ENCODE results near the gene ATM.
"Not testable (repeated sequence)": the region's sequence is repeated elsewhere in the genome, so short reads cannot be mapped to it uniquely, and the experiment has no call there.

The ATM gene

DNA sequence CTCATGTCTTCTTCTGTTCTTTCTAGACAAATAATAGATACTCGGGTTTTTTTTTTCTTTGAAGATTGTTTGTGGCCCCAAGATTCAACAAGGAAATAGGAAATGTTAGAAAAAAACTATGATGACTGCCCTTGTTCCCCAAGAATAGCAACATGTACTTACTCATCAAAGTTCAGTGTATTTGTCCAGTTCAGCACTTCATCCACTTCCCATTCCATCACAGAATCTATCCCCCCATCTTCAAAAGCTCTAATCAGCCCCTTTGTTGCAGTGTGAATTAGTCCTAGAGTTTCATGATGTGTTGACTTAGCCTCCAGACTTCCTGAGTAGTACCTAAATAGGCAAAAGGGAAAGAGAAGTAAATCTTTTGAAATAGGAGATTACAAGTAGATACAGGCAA lies 170.2 kb downstream of the ATM start:
- DNase-seq, result no peak

DNA sequence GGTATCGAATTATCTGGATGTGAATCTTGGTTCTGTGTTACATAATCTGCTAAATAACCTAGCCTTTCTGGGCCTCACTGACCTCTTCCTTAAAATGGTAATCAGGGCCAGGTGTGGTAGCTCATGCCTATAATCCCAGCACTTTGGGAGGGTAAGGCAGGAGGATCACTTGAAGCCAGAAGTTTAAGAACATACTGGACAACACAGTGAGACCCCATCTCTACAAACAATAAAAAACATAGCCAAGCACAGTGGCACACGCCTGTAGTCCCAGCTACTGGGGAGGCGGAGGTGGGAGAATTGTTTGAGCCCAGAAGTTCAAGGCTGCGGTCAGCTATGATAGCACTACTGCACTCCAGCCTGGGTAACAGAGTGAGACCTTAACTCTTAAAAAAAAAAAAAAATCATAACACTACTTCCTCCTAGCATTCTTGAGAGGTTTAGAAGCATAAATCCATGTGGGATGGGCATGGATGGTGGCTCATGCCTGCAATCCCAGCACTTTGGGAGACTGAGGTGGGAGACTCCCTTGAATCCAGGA lies 171.9 kb downstream of the ATM start:
- DNase-seq, result no peak

DNA sequence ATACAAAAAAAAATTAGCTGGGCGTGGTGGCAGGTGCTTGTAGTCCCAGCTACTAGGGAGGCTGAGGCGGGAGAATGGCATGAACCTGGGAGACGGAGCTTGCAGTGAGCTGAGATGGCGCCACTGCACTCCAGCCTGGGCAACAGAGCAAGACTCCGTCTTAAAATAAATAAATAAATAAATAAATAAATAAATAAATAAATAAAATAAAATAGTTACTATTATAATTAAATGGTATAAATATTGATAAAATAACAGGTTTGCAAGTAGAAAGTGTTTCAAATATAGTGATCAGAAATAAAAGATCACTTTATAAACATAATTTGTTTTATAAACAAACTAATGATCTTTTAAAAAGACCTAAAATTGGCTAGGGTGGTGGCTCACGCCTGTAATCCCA lies 173.8 kb downstream of the ATM start:
- DNase-seq, result not testable (repeated sequence)

DNA sequence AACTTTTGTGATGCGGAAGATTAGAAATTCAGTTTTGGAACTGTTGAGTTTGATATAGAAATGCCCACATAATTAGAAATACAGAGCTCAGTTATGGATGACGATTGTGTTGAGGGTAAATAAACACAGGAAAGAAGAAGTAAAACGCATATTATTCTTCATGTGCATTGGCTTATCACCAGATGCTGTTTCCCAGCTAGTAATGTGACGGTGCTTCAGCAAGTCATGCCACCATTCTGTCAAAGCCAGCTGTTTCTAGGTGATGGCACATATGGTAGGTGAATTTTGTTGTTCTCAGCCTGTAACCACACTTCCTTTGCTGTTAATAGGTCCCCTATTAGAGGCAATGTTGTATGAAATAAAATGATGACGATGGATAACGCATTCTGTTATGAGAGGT lies 175.6 kb downstream of the ATM start:
- DNase-seq, result no peak

DNA sequence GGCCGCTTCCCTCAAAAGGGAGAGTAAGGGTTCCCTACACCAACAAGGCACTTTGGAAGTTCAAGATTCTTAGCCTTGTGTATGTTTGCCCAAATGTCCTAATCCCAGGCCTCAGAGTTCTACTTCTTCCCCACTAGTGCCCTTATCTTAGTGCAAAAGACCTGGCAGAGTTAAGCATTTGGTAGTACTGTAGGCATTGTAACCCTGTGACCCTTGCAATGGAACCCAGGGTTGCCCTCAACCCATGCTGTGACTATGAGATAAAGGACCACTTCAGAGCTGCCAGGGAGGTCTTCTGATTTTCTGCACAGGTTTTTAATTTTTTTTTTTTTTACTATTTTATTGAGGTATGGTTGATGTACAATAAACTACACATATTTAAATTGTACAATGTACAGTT lies 179.4 kb downstream of the ATM start:
- no peak for DNase-seq

DNA sequence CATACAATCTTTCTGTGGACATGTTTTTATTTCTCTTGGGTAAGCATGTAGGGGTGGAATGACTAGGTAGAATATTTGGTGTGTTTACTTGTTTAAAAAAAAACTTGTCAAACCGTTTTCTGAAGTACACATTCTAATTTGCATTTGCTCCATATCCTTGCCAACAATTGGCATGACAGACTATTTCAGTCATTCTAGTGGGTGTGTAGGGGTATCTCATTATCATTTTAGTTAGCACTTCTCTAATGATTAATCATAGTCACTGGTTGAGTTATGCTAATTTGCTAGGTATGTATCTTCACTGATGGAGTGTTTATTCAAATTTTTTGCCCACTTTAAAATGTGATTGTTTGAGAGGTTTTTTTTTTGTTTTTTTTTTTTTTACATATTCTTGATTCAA lies 180.2 kb downstream of the ATM start:
- DNase-seq, result no peak

DNA sequence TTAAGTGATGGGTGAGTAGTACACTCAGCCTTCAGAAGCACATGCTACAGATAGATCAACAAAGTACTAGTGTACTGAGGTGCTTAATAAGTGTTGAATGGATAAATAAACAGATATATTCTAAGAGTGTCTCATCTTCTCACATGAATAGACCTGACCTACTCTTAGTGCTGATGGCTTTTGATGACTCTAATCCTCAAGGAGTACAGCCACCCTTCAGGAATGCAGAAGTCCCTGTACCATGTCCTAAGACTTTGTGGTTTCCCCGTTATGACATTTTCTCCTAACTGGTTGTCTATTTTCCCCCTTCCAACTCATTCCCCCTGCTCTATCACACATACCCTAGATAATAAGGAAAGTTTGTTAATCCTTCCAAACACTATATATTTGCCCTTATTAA lies 182.8 kb downstream of the ATM start:
- DNase-seq, result no peak

DNA sequence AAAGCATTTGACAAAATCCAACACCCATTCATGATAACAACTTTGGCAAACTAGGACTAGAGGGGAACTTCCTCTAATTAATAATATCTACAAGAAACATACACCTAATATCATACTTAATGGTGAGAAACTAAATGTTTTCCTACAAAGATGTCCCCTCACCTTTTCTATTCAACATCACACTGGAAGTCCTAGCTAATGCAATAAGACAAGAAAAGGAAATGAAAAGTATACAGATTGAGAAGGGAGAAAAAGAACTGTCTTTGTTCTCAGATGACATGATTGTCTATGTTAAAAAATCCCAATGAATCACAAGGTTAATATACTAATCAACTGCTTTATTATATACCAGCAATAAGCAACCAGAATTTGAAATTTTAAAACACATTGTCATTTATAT lies 192.1 kb downstream of the ATM start:
- no peak for DNase-seq

DNA sequence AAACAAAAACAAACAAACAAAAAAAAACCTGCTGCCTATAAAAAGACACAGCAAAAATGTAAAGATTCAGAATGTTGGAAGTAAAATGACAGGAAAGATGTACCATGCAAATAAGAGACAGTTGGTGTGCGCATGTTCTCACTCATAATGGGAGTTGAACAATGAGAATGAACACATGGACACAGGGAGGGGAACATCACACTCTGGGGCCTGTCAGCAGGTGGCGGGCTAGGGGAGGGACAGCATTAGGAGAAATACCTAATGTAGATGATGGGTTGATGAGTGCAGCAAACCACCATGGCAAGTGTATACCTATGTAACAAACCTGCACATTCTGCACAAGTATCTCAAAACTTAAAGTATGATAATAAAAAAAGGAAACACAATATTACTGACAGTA lies 194.7 kb downstream of the ATM start:
- DNase-seq, result peak; percentile 10
